Activated T-cell treated with anti-CD3 and anti-CD28 coated beads, Interleukin-2, amount 50 U/mL, for 48 hours (primary cell): ENCODE data around the gene OR2S2.
"Not testable (repeated sequence)": the region's sequence is repeated elsewhere in the genome, so short reads cannot be mapped to it uniquely, and the experiment has no call there.

Experiments used
- DNase-seq, 2 experiments: peaks; one replicate each; pipeline ENCODE4 v3.0.0-alpha.2; 2020

The OR2S2 gene

DNA sequence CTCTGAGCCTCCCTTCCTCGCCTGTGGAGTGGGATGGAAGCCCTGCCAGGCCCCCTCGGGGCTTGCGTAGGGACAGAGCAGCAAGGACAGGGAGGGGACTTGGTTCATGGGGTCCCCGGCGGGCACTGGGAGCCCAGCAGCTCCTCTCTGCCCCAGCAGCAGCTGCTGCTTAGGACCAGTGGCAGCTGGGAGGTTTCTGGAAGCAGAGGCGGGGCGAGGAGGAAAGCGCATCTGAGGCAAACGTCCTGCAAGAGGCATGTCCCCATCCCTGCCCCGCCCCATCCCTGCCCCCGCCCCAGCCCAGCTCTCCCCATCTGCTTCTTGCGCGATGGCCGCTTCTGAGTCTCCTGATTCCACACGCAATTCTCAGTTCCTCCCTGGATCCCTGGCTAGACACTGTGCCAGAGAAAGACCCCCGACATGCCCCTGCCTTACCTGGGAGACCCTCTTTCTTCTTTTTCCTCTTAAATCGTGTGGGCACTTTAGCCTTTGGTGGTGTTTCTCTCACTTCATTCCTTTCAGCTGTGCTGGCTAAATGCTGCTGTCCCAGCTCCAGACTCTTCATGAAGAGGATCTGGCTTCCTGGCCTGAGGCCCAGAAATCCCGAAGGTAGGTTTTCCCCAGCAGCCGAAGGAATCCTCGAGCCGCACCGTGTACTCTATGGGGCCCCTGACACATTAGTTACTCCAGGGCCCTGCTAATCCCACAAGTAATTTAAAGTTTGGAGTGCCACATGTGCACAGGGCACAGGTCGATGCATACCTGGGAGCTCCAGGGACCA, 4.4 kb upstream of the OR2S2 start:
- DNase-seq = no peak

DNA sequence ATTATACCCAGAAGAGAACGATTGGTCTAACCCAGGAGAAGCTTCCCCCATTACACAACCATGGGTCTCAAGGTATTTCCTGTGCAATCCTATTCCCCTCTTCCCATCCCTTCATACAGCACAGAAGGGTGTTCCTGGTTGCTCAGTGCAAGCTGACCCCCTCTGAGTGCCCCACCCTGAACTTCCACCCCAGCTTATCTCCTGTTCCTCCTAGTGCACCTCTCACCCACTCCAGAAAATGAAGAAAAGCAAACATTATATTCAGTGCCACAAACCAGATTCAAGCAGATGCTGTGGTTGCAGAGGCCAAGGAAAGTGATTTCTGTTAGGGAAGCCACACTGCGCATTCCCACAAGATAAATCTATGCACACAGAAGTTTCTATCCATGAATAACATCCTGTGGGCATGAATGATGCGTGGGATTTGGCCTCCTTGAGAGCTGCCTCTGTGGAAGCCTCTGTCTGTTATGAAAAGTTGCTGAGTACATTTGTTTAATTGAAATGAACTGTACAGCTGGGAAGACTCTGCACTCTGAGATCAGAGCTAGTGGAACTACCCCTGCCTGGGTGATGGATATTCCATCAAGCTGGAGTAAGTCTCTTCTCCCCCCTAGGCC, 2.2 kb upstream of the OR2S2 start:
- no peak for DNase-seq

GRCh38 chr9:35956651-35957050, 1.3 kb downstream of the OR2S2 start:
- DNase-seq = no peak

DNA sequence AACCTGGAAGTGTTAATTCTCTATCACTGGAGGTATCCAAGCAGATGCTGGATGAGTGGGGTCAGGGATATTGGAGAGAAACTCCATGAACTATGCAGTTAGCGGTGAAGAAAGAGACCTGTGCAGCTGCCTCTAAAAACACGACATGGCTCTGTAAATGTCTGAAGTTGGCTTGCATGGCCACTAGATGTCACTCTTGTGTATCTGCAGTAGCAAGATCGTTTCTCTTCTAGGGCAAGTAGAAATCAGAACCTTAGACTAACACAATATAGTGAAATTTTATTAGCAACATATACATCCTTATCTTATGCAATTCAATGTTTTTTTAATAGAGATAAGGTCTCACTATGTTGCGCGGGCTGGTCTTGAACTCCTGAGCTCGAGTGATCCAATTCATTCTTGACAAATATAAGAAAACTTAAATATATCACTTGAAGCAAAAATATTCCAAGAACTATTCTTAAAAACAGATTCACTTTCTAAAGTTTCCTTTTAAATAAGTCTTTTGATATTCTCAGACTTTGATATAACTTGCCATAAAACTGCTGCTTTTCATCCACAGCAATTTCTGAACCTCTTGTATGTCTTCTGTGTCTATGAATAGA, 2.9 kb downstream of the OR2S2 start:
- peak in 1 of 2 experiments; percentile 46 for DNase-seq

DNA sequence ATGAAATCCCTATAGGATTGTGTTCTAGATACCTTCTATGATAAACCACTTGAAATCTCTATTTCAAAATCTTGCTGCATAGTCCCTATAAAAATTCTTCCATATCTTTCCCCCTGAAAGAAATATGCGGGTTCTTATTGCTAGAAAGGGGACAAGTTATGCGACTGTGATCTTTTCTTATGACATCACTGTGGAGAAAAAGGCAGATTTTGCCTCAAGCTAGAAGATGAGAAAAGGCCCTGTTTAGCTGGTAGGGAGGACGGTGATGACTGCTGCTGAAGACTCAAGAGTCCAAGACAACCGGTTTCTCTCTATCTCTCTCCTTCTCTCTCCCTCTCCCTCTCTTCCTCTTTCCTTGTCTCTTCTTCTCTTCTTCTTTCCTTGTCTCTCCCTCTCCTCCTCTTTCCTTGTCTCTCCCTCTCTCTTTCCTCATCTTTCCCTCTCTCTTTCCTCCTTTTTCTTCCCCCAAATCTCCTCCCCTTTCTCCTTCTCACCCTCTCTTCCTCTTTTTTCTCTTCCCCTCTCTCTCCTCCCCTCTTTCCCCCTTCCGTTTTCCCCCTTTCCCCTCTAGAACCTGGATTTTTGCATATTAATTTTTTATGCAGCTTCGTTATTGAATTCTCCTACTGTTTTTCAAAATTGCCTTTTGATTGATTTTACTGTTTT, 5.3 kb downstream of the OR2S2 start:
- DNase-seq = no peak

GRCh38 chr9:35951736-35952135, 6.2 kb downstream of the OR2S2 start:
- DNase-seq = no peak

- DNase-seq = no peak
These were observed 9.0 kb downstream of the OR2S2 start for GRCh38 chr9:35948901-35949318.

- no peak for DNase-seq
These were observed 9.5 kb downstream of the OR2S2 start for GRCh38 chr9:35948451-35948850.

GRCh38 chr9:35945341-35946018, 12.5 kb downstream of the OR2S2 start:
- DNase-seq = peak; percentile 75 to 78

DNA sequence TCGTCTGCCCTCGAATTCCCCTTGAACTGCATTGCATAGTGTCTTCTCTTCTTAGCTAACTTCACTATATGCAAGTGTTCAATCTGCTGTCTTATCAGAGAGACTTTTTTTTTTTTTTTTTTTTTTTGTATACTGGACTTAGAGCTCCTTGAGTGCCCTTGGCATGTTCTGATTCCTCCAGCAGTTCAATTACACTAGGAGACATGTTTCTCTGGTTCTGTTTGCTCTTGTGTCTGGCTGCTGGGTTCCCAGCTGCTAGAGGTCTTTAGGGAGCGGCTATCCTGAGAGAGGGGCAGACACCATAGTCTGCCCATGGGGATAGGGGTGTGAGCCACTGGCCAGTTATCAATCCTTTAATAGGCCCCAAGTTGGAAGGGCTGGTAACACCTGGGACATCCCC, 13.1 kb downstream of the OR2S2 start:
- no peak for DNase-seq

DNA sequence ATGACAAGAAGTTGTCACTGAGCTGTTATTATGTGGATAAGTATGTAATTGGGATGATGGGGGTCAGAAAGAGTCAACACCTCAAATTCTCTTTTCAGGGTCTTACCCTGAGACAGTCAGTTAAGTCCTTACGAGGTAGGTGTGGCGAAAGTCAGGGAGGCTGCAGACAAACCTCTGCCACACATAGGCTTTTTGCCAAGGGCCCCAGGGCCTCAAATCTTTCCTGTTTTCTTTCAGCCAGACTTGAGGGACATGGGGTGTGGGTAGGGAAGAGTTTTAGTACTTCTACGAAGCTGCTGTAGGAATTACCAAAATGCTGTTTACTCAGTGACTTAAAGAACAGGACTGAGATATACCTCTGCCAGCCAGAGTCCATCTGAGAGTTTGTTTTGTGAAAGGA, 13.8 kb downstream of the OR2S2 start:
- no peak for DNase-seq

GRCh38 chr9:35942286-35942685, 15.7 kb downstream of the OR2S2 start:
- DNase-seq = no peak

- DNase-seq = peak in 1 of 2 experiments; percentile 35
These were observed 17.2 kb downstream of the OR2S2 start for GRCh38 chr9:35940458-35941407.

- DNase-seq = no peak
These were observed 18.2 kb downstream of the OR2S2 start for GRCh38 chr9:35939679-35940250.

GRCh38 chr9:35938474-35939356, 19.2 kb downstream of the OR2S2 start:
- no peak for DNase-seq

- DNase-seq = no peak
These were observed 20.7 kb downstream of the OR2S2 start for GRCh38 chr9:35937227-35937626.

- DNase-seq = no peak
These were observed 22.0 kb downstream of the OR2S2 start for GRCh38 chr9:35935755-35936509.

DNA sequence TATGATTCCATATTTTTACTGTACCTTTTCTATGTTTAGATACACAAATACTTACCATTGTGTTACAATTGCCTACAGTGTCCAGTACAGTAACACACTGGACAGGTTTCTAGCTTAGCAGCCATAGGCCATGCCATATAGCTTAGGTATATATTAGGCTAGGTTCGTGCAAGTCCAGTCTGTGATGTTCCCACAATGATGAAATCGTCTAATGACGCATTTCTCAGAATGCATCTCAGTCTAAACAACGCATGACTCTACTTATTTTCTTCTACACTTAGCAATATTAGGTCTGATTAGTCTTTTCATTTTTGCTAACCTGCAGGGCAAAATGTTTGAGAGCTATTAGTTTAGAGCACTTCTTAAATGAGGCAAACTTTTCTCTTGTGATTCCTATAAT, 22.7 kb downstream of the OR2S2 start:
- DNase-seq = no peak

GRCh38 chr9:35934069-35934468, 23.9 kb downstream of the OR2S2 start:
- not testable (repeated sequence) for DNase-seq
